Measurements from ENCODE around the gene ABHD16A.

The ABHD16A gene

DNA sequence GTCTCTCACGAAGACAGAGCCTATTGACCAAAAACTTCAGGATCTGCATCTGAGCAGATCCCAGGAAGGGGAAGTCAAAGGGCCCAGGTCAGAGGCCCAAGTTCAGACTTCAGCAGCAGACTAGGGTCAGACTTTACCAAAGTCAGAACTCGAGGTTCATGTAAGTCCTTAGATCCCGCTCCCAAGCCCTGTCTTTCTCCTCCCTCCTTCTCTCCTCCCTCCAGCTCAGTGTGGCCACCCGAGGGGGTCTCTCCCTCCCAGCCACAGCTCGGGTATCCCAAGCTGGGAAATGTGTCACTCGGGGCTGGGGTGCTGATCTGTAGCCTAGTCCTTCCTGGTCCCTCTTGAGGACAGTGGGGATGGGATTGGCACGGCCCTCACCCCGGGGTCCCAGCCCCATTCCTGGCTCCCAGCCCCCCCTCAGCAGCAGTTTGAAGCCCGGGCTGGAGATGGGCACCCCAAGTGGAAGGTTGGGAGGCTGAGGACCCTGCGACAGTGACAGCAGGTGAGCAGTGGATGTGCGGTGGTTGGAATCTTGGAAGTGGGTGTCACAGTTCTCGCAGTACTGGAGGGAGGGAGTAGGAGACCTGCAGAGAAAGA lies 40.9 kb downstream of the ABHD16A start:
- DNase-seq (ENCODE audit: low spot score): no peak

DNA sequence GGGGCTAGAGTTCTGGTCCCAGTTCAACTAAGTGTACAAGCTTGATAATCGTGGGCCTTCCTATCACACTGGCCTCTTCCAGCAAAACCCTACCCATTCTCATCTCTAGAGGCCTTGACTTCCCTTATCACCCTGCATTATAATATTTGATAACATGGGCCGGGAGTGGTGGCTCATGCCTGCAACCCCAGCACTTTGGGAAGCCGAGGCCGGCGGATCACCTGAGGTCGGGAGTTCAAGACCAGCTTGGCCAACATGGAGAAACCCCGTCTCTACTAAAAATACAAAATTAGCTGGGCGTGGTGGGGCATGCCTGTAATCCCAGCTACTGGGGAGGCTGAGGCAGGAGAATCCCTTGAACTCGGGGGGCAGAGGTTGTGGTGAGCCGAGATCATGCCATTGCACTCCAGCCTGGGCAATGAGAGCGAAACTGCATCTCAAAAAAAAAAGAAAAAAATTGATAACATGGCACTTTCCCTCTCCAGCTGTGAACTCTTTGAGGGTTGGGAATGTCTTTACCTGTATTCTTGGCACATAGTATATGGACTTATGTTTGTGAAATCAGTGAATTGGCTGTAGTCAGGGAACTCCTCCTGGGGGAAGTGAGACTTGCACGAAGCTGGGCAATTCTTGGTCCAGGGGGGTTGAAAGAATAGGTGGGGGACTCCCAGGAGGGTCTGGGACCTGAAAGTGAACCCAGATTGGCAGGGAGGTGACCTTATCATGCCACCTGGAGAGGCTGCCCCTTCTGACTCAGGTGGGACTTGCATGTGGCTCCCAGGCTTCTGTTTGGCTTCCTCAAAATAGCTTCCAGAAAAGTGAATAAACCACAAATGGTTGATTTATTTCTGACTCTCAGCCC lies 41.6 kb downstream of the ABHD16A start:
- DNase-seq (ENCODE audit: low spot score): no peak

DNA sequence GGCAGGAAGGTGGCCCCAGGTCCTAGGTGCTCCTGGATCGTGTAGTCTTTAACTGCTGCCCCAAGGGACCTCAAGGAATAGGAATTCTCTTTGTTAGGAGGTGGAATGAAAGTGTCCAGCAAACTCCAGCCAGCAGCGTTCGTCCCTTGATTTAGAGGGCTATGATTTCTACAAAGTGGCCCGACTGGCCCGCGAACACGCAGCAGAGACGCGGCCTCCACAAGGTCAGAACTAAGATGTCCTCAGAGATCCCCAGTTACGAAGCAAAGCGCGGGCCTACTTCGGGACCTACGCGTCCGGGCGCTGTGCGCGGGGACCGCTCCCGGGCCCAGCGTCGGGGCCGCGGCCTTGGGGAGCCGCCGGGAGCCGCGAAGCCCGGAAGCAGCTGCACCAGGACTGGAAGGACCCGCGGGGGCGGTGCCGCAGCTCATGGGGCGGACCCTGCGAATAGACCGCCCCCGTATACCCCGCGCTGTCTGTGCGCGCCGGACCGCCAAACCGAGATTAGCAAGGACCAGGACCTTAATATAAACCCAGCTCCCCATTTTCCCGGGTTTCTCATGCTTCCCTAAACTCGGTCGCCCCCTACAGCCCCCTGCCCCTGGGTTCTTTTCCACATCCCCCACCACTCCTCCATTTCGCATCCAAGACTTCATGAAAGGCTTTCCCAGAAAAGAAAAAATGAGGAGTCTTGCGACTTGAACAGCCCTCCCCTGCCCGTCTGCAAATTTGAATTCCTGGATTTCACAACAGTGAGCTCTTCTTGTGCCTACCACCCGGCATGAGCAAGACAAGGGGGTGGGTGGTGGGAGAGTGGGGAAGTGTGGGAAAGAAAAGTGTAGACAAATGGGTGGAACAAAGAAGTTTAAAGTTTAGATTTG lies 42.5 kb downstream of the ABHD16A start, which contains the start of gene C6orf47:
TSS of gene C6orf47 (minus strand) at position 398 of the 881 bp plus-strand sequence. CDS start 831 bp downstream, outside the sequence.
- DNase-seq (ENCODE audit: low spot score): peak; percentile 89

DNA sequence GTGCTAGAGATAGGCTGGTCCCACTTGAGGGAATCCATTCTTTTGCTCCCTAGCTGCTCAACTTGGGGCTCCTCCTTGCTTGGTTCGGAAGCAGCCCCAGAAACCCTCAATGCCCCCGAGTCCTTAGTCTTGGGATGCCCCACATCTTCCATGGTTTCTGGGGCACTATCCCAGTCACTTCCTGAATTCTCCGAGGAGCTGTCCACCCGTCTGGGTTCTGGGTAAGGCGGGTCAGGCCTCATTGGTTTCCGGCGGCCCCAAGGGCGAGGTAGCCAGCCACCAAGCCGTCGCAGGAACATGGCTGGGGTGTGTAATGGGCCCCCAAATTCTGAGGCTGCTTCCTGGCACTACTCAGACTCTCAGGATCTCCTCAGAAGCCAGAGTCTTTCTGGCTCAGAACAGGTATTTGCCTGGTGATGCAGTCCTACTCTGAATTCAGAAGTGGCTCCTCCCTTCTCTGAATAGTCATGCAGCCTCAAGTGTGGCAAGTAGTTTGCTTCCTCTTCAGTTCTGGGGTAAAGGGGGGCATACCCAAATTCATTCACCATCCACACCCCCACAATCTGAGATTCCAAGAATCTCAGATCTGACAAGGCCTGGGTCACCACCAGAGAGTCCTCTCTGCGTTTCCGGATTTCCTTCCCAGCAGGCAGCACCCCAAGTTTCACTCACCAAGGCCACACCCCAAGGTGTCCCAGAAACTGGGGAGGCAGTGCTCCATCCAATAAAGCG lies 43.3 kb downstream of the ABHD16A start:
- DNase-seq (ENCODE audit: low spot score): no peak

DNA sequence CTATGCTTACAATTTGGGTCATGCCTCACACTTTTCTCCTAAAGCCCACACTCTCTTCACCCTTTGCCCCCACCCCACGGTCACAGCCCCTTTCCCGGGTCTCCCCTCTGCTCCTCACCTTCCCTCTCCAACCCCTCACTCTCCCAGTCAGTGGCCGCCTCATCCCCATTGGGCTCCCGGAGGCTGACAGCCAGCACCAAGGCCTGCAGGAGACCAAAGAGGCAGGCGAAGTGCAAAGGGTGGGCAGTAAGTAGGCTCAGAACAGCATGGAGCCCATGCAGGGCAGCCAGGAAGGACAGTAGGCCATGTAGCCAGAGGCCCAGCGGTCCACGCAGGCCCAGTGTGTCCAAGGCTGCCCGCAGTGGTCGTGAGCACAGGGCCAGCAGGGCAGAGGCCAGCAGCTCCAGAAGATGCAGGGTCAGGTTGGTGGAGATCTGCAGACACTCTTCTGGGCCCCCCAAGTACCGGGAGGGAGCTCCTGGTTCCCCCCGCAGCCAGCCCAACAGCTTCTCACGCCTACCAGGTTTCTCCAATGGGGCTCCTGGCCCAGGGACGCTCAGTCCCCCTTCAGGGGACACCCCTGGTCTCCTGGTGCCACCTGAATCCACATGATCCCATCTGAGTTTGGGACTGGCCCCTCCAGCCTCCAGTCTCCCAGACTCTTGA lies 44.0 kb downstream of the ABHD16A start:
- no peak for DNase-seq (ENCODE audit: low spot score)

DNA sequence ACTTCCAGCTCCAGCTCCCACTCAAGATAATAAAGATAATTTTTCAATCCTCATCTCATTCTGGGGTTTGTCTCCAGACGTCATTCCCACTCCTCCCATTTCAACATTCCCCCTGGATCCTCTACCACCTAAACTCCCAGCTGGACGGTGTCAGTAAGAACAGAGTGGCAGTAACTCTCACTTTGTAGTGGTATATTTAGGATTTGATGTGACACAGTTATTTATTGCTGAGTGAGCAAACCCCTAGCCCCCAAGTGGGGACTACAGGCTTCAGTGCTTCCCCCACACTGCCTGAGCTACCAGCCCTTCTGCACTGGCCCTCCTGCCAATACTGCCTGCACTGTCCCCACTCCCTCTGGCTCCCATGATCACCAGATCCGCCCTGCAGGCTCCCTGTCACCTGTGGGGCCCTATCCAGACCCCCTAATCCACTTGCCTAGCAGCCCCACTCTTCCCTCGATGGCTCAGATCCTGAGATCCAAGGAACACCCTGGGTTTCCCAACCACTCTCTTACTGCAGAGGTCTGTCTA lies 44.9 kb downstream of the ABHD16A start:
- DNase-seq (ENCODE audit: low spot score): no peak

DNA sequence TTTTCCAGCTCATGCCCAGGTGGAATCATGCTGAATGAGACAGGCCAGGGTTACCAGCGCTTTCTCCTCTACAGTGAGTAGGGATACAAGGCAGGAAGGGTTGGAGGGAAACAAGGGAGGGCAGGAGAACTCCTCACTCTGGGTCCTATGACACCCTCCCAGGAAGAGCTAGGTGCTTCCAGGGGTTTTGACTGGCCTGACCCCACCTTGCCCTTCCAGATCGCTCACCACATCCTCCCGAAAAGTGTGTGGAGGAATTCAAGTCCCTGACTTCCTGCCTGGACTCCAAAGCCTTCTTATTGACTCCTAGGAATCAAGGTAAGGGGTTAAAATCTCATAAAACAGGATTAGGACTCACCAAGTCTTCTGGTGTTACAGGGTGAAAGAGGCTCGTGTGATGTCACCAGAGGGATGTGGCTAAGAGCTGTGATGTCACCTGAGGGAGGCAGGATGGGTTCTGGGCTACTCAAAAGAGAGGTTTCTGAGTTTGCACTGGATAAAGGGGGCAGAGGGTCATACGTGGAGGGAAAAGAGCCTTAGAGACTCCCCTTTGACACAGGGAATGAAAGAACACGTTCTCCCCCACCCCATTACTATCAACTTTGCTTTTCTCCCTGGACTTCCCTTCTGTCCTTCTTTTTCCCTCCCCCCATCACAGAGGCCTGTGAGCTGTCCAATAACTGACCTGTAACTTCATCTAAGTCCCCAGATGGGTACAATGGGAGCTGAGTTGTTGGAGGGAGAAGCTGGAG lies 45.5 kb downstream of the ABHD16A start:
- DNase-seq (ENCODE audit: low spot score): no peak

DNA sequence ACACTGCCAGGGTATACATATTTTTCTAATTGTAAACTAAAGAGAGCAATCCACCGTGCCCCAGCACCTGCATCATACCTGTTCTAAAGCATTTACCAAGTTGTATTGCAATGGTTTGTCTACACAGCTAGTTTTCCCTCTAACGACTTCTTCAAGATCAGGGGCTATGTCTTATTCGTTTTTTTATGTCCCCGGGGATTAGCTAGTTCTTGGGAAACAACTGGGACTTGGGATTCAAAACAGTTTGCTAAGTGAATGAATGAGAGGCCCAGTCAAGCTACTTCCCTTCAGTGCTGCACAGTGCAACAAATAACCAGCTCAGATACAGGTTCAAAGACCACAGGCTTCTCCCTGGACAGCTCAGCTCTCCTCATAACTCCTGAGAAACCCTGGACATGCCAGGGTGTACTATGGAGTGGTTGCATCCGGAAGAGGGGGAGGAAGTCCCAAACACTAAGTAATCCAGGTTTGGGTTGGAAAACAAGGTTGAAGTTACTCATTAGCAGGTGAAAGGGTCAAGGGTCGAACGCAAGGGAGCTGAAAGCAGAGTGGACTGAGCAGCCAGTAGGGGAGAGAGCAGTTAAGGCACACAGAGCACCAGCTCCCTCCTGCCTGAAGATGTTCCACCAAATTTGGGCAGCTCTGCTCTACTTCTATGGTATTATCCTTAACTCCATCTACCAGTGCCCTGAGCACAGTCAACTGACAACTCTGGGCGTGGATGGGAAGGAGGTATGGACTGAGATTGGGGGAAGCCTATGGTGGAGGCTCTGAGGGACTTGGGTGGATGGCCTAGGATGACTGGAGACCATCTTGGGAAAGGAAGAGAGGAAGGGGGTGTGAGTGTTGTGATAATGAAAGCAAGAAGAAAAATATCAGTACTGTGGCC lies 47.5 kb downstream of the ABHD16A start, which contains the start of gene APOM:
TSS of gene APOM (plus strand) at position 546 of the 889 bp plus-strand sequence. CDS start at position 619, 73 bp downstream.
- no peak for DNase-seq (ENCODE audit: low spot score)

DNA sequence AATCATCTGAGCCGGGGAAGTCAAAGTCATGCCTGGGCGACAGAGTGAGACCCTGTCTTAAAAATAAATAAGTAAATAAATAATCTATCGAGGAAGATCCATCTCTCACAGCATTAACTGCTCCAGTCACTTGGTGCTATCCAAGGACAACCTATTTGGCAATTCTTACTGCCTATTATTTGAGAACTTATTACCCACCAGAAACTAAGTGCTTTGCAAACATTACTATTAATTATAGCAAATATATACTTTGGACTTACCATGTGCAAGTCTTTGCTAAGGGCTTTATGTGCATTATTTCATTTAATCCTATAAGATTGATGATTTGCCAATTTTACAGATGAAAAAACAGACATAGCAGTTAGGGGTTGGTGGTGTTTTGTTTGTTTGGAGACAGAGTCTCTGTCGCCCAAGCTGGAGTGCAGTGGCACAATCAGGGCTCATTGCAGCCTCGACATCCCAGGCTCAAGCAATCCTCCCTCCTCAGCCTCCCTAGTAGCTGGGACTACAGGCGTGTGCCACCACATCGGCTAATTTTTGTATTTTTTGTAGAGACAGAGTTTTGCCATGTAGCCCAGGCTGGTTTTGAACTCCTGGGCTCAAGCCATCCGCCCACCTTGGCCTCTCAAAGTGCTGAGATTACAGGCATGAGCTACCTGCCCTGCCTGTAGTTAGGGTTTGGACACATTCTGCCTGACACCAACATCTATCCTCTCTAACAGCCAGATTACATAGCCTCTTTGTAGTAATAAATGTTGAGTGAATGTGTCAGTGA lies 48.4 kb downstream of the ABHD16A start:
- DNase-seq (ENCODE audit: low spot score): no peak

DNA sequence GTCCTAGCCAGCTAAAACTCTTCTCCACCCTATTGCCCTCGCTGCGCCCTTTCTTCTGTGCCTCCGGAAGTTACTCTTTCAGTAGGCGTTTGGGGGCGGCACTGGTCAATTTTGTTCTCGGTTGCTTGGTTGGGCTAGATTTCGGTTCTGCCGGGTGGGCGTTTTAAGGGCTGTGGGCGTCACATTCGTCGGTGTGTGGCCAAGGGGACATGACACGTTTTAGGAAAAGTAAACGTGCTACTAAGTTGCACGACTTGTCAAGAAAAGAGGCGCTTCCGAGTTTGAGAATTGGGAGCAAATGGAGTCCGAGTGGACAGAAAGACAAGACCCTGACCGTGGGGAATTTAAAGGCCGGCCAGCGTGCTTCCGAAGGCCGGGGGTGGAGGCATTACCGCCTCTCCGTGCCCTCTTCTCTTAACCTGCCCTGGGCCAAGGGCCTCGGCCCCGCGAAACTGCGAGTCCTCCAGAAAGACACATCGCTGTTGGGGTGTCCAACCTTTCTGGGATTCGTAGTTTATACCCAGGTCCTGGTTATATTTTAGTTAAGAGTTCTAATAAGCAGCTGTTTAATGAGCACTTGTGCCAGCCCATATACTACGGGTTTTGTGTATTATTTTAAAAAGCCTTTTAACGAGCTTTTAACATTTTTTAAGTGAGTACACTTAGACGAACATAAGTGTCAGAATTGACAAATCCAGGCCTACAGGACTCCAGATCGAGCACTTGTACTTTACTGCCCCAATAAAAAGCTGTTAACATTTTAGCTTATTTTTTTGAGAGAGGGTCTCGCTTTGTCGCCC lies 50.0 kb downstream of the ABHD16A start:
- peak; percentile 92 for DNase-seq (ENCODE audit: low spot score)

DNA sequence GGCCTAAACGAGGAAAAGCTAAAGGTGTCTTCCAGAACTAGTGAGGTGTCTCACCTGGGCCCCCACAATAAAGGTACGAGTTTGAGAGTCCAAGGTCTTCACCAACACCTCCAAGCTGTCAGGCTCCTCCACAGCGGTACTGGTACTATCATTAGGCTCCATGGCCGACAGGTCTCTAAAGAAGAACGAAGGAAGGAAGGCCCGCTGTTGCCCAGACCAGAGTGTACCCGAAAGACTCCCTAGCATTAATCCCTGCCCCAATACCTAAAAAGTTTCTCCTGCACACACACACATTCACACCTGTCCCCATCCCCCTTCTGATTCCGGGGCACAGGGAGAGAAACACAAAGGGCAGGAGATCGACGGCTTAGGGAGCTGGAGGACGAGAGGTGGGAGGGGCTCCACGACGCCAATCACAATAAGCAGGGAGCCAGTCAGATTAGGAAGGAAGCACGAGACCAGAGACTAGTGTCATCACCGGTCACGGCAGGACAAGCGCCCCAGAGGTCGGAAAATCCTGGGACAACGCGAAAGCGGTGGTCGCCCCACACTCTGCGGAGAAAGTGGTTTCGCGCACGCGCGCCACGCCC lies 51.4 kb downstream of the ABHD16A start:
- peak; percentile 79 for DNase-seq (ENCODE audit: low spot score)

DNA sequence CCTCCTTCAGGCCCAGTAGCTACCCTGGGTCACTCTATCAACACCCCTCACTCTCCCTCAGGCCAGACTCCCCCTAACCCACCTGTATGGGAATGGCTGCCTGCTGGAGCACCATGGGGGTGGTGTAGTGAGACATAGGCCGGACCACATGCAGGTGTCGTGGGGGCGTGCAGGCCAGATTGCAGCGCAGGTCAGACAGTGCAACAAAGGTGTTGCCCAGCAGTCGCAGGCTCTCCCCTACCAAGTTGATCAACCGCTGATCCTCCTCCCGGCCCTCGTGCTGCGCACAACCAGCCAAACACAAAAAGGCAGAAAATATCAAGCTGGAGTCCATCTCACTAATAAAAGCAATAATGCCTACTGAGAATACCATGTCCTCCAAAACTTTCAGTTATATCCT lies 57.8 kb downstream of the ABHD16A start:
- DNase-seq (ENCODE audit: low spot score): no peak

DNA sequence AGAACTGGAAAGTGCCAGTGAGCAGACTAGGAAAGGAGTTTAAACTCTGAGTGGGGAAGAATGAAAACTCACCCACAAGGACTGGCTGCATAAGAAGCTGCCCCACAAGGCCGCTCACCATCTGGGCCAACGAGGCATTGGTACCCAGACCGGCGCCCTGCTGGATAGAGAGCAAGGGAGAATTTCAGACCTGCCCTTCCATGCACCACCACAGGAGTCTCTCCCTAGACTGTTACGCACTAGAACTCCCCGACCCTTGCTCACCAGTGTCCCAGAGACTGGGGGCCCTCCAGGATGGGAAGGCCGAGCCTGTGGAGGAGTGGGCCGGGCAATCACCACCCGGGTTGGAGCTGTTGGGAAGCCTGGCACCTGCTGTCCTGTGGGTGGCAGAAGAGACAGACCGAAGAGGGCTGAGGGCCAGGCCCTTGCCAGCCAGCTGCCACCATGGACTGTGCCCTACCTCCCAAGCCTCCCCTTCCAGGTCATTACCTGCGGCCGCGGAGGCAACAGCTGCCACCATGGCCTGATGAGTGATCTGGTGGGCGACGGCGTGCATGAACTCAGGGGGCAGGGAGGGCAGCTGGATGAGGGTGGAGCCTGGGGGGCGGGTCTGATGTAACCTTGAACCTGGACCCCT lies 59.2 kb downstream of the ABHD16A start:
- DNase-seq (ENCODE audit: low spot score): no peak

DNA sequence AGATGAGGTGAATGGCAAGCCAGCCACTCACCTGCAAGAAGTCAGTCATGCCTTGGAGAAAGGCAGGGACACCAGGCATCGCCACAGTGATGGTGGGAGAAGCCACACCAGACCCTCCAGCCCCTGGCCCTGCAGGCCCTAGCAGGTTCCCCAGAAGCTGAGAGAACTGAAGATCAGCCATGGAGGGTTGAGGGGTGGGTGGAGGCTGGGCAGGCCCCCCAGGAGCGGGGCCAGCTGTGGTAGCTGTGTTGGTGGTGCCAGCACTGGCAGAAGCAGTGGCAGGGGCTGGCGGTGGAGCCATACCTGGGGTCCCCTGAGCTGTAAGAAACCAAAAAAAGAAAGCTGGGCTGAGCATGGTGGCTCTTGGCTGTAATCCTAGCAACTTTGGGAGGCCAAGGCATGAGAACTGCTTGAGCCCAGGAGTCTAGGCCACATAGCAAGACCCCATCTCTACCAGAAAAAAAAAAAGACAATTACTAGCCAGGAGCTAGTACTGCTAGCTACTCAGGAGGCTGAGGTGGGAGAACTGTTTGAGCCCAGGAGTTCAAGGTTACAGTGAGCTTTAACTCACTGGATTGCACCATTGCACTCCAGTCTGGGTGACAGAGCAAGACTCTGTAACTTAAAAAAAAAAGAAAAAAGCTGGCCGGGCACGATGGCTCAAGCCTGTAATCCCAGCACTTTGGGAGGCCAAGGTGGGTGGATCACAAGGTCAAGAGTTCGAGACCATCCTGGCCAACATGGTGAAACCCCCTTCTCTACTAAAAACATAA lies 60.1 kb downstream of the ABHD16A start:
- no peak for DNase-seq (ENCODE audit: low spot score)

DNA sequence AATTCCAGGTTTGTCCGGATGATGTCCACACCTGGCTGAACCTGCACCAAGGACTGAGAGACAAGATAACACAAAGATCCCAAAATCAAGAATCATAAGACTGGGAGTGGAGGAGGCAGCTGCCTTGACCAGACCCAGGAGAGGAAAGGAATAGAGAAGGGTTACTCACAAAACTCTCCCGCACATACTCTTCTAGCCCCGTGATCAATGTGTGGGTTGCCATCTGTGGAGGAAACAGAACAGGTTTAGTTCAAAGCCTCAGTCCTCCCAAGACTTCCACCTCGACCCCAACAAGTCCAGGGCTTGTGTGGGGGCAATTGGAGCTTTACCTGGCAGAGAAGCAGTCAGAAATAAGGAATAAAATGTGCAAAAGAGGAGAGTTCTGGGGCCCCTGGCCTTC lies 61.8 kb downstream of the ABHD16A start:
- DNase-seq (ENCODE audit: low spot score): no peak

DNA sequence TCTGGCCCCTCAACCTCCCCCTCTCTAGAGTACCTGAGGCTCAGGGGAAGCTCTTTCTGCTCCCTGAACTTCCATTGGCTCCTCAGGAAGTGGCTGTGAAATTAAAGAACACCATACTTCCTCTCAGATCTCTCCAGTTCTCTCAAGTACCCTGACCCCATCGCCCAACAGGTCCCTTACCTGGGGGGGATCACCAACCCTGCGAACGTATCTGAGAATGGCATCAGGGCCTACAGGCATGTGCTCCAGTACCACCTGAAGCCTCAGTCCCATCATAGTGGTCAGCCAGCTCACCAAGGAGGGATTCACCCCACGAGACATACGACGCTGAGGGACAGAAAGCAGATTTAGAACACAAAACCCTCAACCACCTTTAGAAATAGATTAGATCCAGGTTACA lies 62.5 kb downstream of the ABHD16A start:
- DNase-seq (ENCODE audit: low spot score): no peak
